GM12872 (cell line): ENCODE results near the gene SLC6A15.

Experiments
- CTCF ChIP-seq: IDR thresholded peaks from 3 replicates; pipeline ENCODE4 v1.5.1; 2011; ENCODE audit warnings: low read depth, mild to moderate bottlenecking, low read length, moderate library complexity; ENCODE audit not compliant: insufficient read depth

SLC6A15 gene

GRCh38 chr12:84929501-84929900 is 16.9 kb upstream of the SLC6A15 start:
- TF ChIP-seq CTCF, result no peak

- no peak for TF ChIP-seq CTCF
Observed at GRCh38 chr12:84924981-84925380, 12.4 kb upstream of the SLC6A15 start.

- no peak for TF ChIP-seq CTCF
Observed at GRCh38 chr12:84922693-84923092, 10.1 kb upstream of the SLC6A15 start.

- no peak for TF ChIP-seq CTCF
Observed at GRCh38 chr12:84920331-84920730, 7.7 kb upstream of the SLC6A15 start.

- TF ChIP-seq CTCF, result no peak
Observed at GRCh38 chr12:84919271-84919670, 6.7 kb upstream of the SLC6A15 start.

- TF ChIP-seq CTCF, result no peak
Observed at GRCh38 chr12:84913129-84913515, 523 bp upstream of the SLC6A15 start.

- no peak for TF ChIP-seq CTCF
Observed at GRCh38 chr12:84911271-84912197, 1.1 kb downstream of the SLC6A15 start.
